ENCODE data around the gene TCF12. TPM values are rescaled to one million over a fixed set of nuclear protein-coding genes. Genes with fewer than 3 reads are reported as not detected.

The TCF12 gene
- total and polyA plus RNA-seq, 2 of the 8 experiments (the other 6 are each of a cell fraction or from before 2014, with no cell fraction given): 85.8 to 101 TPM

- no peak for TF ChIP-seq CHD7 (IDR thresholded peaks at IDR 0.05; ENCODE audit: insufficient replicate concordance, low read length)
- no peak for TF ChIP-seq BRCA1 (IDR thresholded peaks at IDR 0.05; ENCODE audit: low read depth, low read length)
- no peak for TF ChIP-seq TAF7 (optimal IDR thresholded peaks at IDR 0.05; ENCODE audit: borderline replicate concordance, low read depth, low read length)
- no peak for TF ChIP-seq POU5F1 (IDR thresholded peaks at IDR 0.05; ENCODE audit: low read depth, low read length)
- no peak for TF ChIP-seq YY1 (IDR thresholded peaks at IDR 0.05; ENCODE audit: low read depth, low read length)
- no peak for TF ChIP-seq SP2 (IDR thresholded peaks at IDR 0.05; ENCODE audit: low read length)
- no peak for TF ChIP-seq POLR2AphosphoS5 (IDR thresholded peaks at IDR 0.05; ENCODE audit: low read depth, low read length)
- no peak for TF ChIP-seq ATF3 (IDR thresholded peaks at IDR 0.05; ENCODE audit: insufficient read depth, low read depth, low read length)
- TF ChIP-seq CHD2 (IDR thresholded peaks at IDR 0.05; ENCODE audit: low read length): no peak
Measured at GRCh38 chr15:57309856-57310760, 391.7 kb downstream of the TCF12 start (continued).
